ENCODE results near the gene BLID.

BLID gene

DNA sequence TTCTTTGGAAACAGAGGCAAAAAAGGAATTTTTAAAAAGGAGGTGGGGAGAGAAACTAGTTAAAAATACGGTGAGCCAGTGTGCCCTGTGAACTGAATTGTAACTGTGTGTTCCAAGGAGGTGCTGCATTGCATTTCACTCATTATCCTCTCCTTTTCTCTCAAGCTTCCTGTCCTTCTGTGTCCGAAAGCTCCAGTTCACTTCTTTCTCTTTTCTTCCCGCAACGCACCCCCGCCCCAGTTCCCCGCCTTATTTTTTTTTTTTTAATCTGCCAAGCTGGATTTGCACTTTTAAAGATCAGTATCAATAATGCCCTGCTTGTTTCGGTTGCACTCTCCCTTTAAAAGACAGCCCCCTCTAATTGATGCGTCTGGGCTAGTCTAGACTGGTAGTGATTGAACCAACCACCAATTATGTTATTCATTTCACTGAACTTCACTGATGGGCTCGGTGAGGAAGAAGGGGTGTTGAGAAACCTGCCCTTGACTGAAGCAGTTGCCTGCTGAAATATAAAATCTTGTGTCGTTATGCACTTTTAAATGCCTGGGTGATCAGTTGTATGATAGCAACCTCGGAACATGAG, 18.5 kb downstream of the BLID start:
- Histone ChIP-seq H3K9me3 (no peaks in the 10 kb centered on the region), H3K27me3 (ENCODE audit: low read depth) (peaks cover 67% of the 10 kb centered on the region), H3K36me3 (replicated peaks) (no peaks in the 10 kb centered on the region), H3K4me3 (no peak overlapping the region), H3K4me1 (no peaks in the 10 kb centered on the region)
- in situ Hi-C loops (cut with MboI; ENCODE audit: low sequenced_read_pairs): no loop called here
- DNase-seq (ENCODE audit: low spot score in 2 of 2): no peak

- DNase-seq (ENCODE audit: low spot score in 2 of 2): no peak
- no peaks in the 10 kb centered on the region for H3K36me3 ChIP-seq (replicated peaks)
- H3K4me3 ChIP-seq: no peak overlapping the region
- no peaks in the 10 kb centered on the region for H3K9me3 ChIP-seq
- H3K4me1 ChIP-seq: no peaks in the 10 kb centered on the region
- peaks cover 65% of the 10 kb centered on the region for H3K27me3 ChIP-seq (ENCODE audit: low read depth)
- in situ Hi-C loops (cut with MboI; ENCODE audit: low sequenced_read_pairs): no loop called here
Observed at GRCh38 chr11:122096272-122097112, 19.5 kb downstream of the BLID start.

DNA sequence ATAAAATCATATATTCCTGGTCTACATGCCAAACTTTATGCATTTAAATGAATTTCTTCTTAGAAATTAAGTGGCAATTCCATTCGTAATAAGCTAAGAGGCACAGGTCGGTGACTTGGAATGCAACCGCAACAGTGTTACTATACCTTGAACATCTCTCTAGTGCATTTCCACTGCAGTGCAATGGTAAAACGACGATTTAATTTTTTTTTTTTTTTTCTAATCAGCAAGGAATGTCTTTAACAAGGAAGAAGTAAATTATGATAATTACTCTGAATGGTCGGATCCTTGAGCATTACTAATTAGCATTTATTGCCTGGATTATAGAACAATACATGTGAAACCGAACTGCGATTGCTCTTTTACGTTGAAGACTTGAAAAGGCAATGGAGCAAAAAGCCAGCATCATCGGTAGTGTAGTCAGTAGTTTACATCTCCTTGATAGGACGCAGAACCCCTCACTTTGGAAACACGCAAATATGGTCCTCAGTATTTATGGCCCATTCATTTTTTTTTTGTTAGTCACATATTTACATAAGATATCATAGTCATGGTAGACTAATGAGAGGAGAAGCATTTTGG, 20.2 kb downstream of the BLID start:
- no peak for DNase-seq (ENCODE audit: low spot score in 2 of 2)
- Histone ChIP-seq H3K9me3 (no peaks in the 10 kb centered on the region), H3K36me3 (replicated peaks) (no peaks in the 10 kb centered on the region), H3K4me3 (no peak overlapping the region), H3K4me1 (no peaks in the 10 kb centered on the region), H3K27me3 (ENCODE audit: low read depth) (peaks cover 67% of the 10 kb centered on the region)
- in situ Hi-C loops (cut with MboI; ENCODE audit: low sequenced_read_pairs): no loop called here

- in situ Hi-C loops (cut with MboI; ENCODE audit: low sequenced_read_pairs): no loop called here
- no peaks in the 10 kb centered on the region for H3K4me1 ChIP-seq
- DNase-seq (ENCODE audit: low spot score in 2 of 2): no peak
- H3K27me3 ChIP-seq (ENCODE audit: low read depth): peaks cover 65% of the 10 kb centered on the region
- H3K4me3 ChIP-seq: no peak overlapping the region
- H3K9me3 ChIP-seq: no peaks in the 10 kb centered on the region
- H3K36me3 ChIP-seq (replicated peaks): no peaks in the 10 kb centered on the region
Observed at GRCh38 chr11:122094836-122095235, 21.2 kb downstream of the BLID start.

DNA sequence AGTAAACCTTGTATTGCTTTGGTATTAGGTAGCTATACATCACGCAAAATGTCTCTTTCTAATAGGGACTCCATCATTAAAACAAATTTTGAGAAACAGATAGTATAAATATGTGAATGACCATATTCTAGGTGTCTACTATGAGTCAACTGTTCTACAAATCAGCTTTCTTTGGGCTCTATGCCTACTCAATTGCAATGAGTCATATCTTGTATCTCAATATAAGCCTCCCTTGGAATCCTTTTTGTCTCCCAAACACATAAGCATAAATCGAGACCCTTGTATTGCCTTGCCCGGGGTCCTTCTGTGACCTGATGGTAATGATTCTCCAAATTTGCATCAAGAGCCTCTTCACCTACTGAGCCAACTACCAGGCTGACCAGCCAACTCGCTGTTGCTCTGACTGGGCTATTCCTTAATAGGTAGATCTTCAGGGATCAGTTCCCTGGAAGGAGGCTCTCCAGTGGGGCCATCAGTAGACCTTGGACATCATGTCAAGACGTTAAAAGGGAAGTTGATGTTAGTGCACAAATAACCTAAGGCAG, 22.2 kb downstream of the BLID start:
- Histone ChIP-seq H3K27me3 (ENCODE audit: low read depth) (peaks cover 54% of the 10 kb centered on the region), H3K4me1 (no peaks in the 10 kb centered on the region), H3K36me3 (replicated peaks) (no peaks in the 10 kb centered on the region), H3K4me3 (no peak overlapping the region), H3K9me3 (no peaks in the 10 kb centered on the region)
- in situ Hi-C loops (cut with MboI; ENCODE audit: low sequenced_read_pairs): no loop called here
- DNase-seq (ENCODE audit: low spot score in 2 of 2): no peak

DNA sequence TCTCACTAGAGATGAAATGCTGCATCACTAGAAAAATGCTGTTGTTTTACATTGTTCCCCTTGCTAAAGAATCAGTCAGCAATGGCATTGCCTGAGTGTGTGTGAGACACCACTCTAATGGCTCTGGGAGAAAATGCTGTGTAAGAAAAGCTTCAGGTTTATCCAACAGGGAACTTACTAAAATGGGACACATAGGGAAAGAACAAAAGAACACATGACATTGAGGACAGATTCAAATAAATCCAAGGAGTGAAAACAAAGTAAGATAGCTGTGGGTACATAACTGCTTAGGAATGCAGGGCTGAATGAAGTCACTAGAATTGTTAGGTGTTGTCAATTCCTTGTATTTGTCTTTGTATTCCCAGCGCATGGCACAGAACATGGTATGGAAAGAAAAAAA, 24.2 kb downstream of the BLID start:
- H3K4me1 ChIP-seq: no peaks in the 10 kb centered on the region
- DNase-seq (ENCODE audit: low spot score in 2 of 2): no peak
- H3K9me3 ChIP-seq: no peaks in the 10 kb centered on the region
- no peak overlapping the region for H3K4me3 ChIP-seq
- H3K27me3 ChIP-seq (ENCODE audit: low read depth): peaks cover 35% of the 10 kb centered on the region
- no peaks in the 10 kb centered on the region for H3K36me3 ChIP-seq (replicated peaks)
- in situ Hi-C loops (cut with MboI; ENCODE audit: low sequenced_read_pairs): no loop called here

- no peaks in the 10 kb centered on the region for H3K36me3 ChIP-seq (replicated peaks)
- no peak overlapping the region for H3K4me3 ChIP-seq
- in situ Hi-C loops (cut with MboI; ENCODE audit: low sequenced_read_pairs): no loop called here
- peaks cover 3% of the 10 kb centered on the region; the same call in 1 of the 2 replicates for H3K4me1 ChIP-seq
- no peaks in the 10 kb centered on the region for H3K9me3 ChIP-seq
- H3K27me3 ChIP-seq (ENCODE audit: low read depth): peaks cover 16% of the 10 kb centered on the region
- DNase-seq (ENCODE audit: low spot score in 2 of 2): no peak
Observed at GRCh38 chr11:122089111-122089510, 26.9 kb downstream of the BLID start.

DNA sequence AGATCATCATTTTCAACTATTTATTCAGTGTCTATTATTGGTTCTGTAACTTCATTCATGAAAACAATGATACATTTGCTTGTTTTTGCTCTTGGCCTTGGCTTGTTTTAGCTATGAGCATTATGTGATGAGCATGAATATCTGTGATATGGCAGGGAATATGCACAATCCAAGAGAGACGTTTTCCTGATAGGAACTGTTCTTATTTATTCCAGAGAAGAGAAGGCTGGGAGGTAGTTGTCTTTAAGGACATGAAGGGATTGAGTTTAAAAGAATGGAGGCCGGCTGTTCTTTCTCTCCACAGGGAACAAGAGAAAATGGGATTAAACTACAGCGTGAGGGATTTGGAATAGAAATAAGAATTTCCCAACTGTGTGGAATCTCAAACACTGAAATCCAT, 30.3 kb downstream of the BLID start:
- H3K27me3 ChIP-seq (ENCODE audit: low read depth): 0 out of 2 replicates have a peak, but pooled peaks cover 2% of the 10 kb centered on the region
- in situ Hi-C loops (cut with MboI; ENCODE audit: low sequenced_read_pairs): no loop called here
- H3K36me3 ChIP-seq (replicated peaks): no peaks in the 10 kb centered on the region
- no peak for DNase-seq (ENCODE audit: low spot score in 2 of 2)
- no peak overlapping the region for H3K4me3 ChIP-seq
- peaks cover 3% of the 10 kb centered on the region; the same call in 1 of the 2 replicates for H3K4me1 ChIP-seq
- no peaks in the 10 kb centered on the region for H3K9me3 ChIP-seq

DNA sequence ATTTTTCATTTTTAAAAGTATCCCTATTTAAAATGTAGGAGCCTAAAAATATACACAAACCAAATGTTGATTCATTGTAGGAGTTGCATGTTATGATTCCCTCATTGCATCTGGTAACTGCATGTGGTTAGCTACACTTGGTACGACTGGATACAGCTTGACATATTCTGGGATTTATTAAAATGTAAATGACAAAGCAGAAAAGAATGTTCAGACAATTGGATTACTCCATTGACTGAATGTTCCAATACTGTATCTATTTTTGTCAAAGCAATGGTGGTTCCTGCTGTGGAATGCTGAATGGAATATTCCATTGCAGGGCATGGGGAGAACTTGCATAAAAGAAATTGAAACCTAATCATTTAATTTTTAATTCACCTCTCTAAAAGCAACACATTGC, 30.8 kb downstream of the BLID start:
- DNase-seq (ENCODE audit: low spot score in 2 of 2): peak in 1 of 2 experiments; percentile 33
- Histone ChIP-seq H3K36me3 (replicated peaks) (no peaks in the 10 kb centered on the region), H3K27me3 (ENCODE audit: low read depth) (peaks cover 4% of the 10 kb centered on the region), H3K4me1 (peaks cover 3% of the 10 kb centered on the region; the same call in 1 of the 2 replicates), H3K9me3 (no peaks in the 10 kb centered on the region), H3K4me3 (no peak overlapping the region)
- in situ Hi-C loops (cut with MboI; ENCODE audit: low sequenced_read_pairs): no loop called here

- Histone ChIP-seq H3K36me3 (replicated peaks) (no peaks in the 10 kb centered on the region), H3K4me3 (no peak overlapping the region), H3K4me1 (peaks cover 3% of the 10 kb centered on the region; the same call in 1 of the 2 replicates), H3K9me3 (no peaks in the 10 kb centered on the region), H3K27me3 (ENCODE audit: low read depth) (peaks cover 9% of the 10 kb centered on the region)
- in situ Hi-C loops (cut with MboI; ENCODE audit: low sequenced_read_pairs): no loop called here
- DNase-seq (ENCODE audit: low spot score in 2 of 2): no peak
Observed at GRCh38 chr11:122082205-122082604, 33.8 kb downstream of the BLID start.

GRCh38 chr11:122081073-122081472, 34.9 kb downstream of the BLID start:
- H3K4me1 ChIP-seq: peaks cover 3% of the 10 kb centered on the region; the same call in 1 of the 2 replicates
- no peaks in the 10 kb centered on the region for H3K36me3 ChIP-seq (replicated peaks)
- no peak overlapping the region for H3K4me3 ChIP-seq
- in situ Hi-C loops (cut with MboI; ENCODE audit: low sequenced_read_pairs): no loop called here
- no peaks in the 10 kb centered on the region for H3K9me3 ChIP-seq
- peaks cover 9% of the 10 kb centered on the region for H3K27me3 ChIP-seq (ENCODE audit: low read depth)
- DNase-seq (ENCODE audit: low spot score in 2 of 2): no peak

GRCh38 chr11:122077459-122077858, 38.6 kb downstream of the BLID start:
- in situ Hi-C loops (cut with MboI; ENCODE audit: low sequenced_read_pairs): no loop called here
- H3K4me1 ChIP-seq: no peaks in the 10 kb centered on the region
- no peak for DNase-seq (ENCODE audit: low spot score in 2 of 2)
- no peaks in the 10 kb centered on the region for H3K9me3 ChIP-seq
- no peaks in the 10 kb centered on the region for H3K36me3 ChIP-seq (replicated peaks)
- peaks cover 15% of the 10 kb centered on the region for H3K27me3 ChIP-seq (ENCODE audit: low read depth)
- no peak overlapping the region for H3K4me3 ChIP-seq

GRCh38 chr11:122076512-122077120, 39.4 kb downstream of the BLID start:
- in situ Hi-C loops (cut with MboI; ENCODE audit: low sequenced_read_pairs): no loop called here
- no peaks in the 10 kb centered on the region for H3K36me3 ChIP-seq (replicated peaks)
- peaks cover 15% of the 10 kb centered on the region for H3K27me3 ChIP-seq (ENCODE audit: low read depth)
- no peak overlapping the region for H3K4me3 ChIP-seq
- H3K4me1 ChIP-seq: peaks cover 7% of the 10 kb centered on the region
- no peaks in the 10 kb centered on the region for H3K9me3 ChIP-seq
- DNase-seq (ENCODE audit: low spot score in 2 of 2): no peak

All from HAP-1 (cell line).